Nucleus accumbens (tissue), 56 donors: ENCODE data around the gene MUS81.
A peak's percentile ranks its signal among the peaks of the same experiment; 100 is the strongest.
"Not testable (repeated sequence)": the region's sequence is repeated elsewhere in the genome, so short reads cannot be mapped to it uniquely, and the experiment has no call there.

ENCODE experiments used
- DNase-seq, 56 donors: peaks; one replicate each; lab custom pipeline; 2025; lab: John Stamatoyannopoulos, UW

The MUS81 gene

GRCh38 chr11:65844231-65844872 is 15.9 kb upstream of the MUS81 start:
- no peak for DNase-seq

GRCh38 chr11:65847746-65848145 is 12.5 kb upstream of the MUS81 start:
- DNase-seq: no peak

- not testable (repeated sequence) for DNase-seq
Measured at GRCh38 chr11:65848693-65849092, 11.5 kb upstream of the MUS81 start.

- DNase-seq: no peak
Measured at GRCh38 chr11:65849366-65849765, 10.9 kb upstream of the MUS81 start.

- DNase-seq: no peak
Measured at GRCh38 chr11:65849771-65850216, 10.4 kb upstream of the MUS81 start.

GRCh38 chr11:65850217-65851082 is 9.8 kb upstream of the MUS81 start:
- no peak for DNase-seq

GRCh38 chr11:65851083-65851579 is 9.1 kb upstream of the MUS81 start:
- DNase-seq: no peak

GRCh38 chr11:65851811-65852507 is 8.3 kb upstream of the MUS81 start:
- DNase-seq: no peak

- no peak for DNase-seq
Measured at GRCh38 chr11:65852508-65853245, 7.6 kb upstream of the MUS81 start.

- no peak for DNase-seq
Measured at GRCh38 chr11:65853246-65853979, 6.8 kb upstream of the MUS81 start.

- DNase-seq: no peak
Measured at GRCh38 chr11:65854161-65854592, 6.1 kb upstream of the MUS81 start.

- DNase-seq: no peak
Measured at GRCh38 chr11:65854852-65855837, 5.1 kb upstream of the MUS81 start.

- DNase-seq: no peak
Measured at GRCh38 chr11:65855927-65856363, 4.3 kb upstream of the MUS81 start.

- peak in 52 of 56 donors; percentile 26 to 87 (median 72) for DNase-seq
Measured at GRCh38 chr11:65856689-65857499, 3.3 kb upstream of the MUS81 start.

GRCh38 chr11:65857500-65857852 is 2.8 kb upstream of the MUS81 start:
- peak in 42 of 56 donors; percentile 43 to 87 (median 68) for DNase-seq

- DNase-seq: peak; percentile 67 to 99 (median 96)
Measured at GRCh38 chr11:65857853-65858680, 2.2 kb upstream of the MUS81 start, which contains the start of gene CFL1. Gene CFL1 (minus strand): TSS chr11:65858180. CDS start chr11:65858099, 81 bp downstream.
